NOMO-1 (cell line): ENCODE data around the gene ZNF621.
"Not testable (repeated sequence)": the region's sequence is repeated elsewhere in the genome, so short reads cannot be mapped to it uniquely, and the experiment has no call there.

Experiments used
- DNase-seq, 2 experiments: peaks; one replicate each; lab custom pipeline; 2025; ENCODE audit not compliant: unreplicated experiment in 2 of 2; lab: John Stamatoyannopoulos, UW

The ZNF621 gene

GRCh38 chr3:40532252-40532651 lies 7.5 kb downstream of the ZNF621 start:
- DNase-seq, result no peak

- DNase-seq, result no peak
Observed at GRCh38 chr3:40534283-40534682, 9.5 kb downstream of the ZNF621 start.

- DNase-seq, result no peak
Observed at GRCh38 chr3:40546816-40547215, 22.1 kb downstream of the ZNF621 start.

GRCh38 chr3:40550167-40550566 lies 25.4 kb downstream of the ZNF621 start:
- DNase-seq, result no peak

GRCh38 chr3:40557575-40558161 lies 32.9 kb downstream of the ZNF621 start:
- DNase-seq, result no peak

- not testable (repeated sequence) for DNase-seq
Observed at GRCh38 chr3:40562482-40562881, 37.7 kb downstream of the ZNF621 start.

- DNase-seq, result not testable (repeated sequence)
Observed at GRCh38 chr3:40565629-40566028, 40.9 kb downstream of the ZNF621 start.

- no peak for DNase-seq
Observed at GRCh38 chr3:40566694-40567093, 41.9 kb downstream of the ZNF621 start.

GRCh38 chr3:40572588-40572987 lies 47.8 kb downstream of the ZNF621 start:
- no peak for DNase-seq

- no peak for DNase-seq
Observed at GRCh38 chr3:40574050-40574449, 49.3 kb downstream of the ZNF621 start.

GRCh38 chr3:40574661-40575060 lies 49.9 kb downstream of the ZNF621 start:
- no peak for DNase-seq

GRCh38 chr3:40576396-40576795 lies 51.6 kb downstream of the ZNF621 start:
- DNase-seq, result no peak

GRCh38 chr3:40580494-40581091 lies 55.8 kb downstream of the ZNF621 start:
- peak; percentile 6 to 61 for DNase-seq

GRCh38 chr3:40581166-40581565 lies 56.4 kb downstream of the ZNF621 start:
- no peak for DNase-seq

GRCh38 chr3:40582401-40583027 lies 57.8 kb downstream of the ZNF621 start:
- no peak for DNase-seq

- DNase-seq, result no peak
Observed at GRCh38 chr3:40583691-40584090, 58.9 kb downstream of the ZNF621 start.

GRCh38 chr3:40584625-40585189 lies 59.9 kb downstream of the ZNF621 start:
- DNase-seq, result peak; percentile 73 to 75

GRCh38 chr3:40585381-40586016 lies 60.7 kb downstream of the ZNF621 start:
- no peak for DNase-seq

- DNase-seq, result no peak
Observed at GRCh38 chr3:40586901-40587300, 62.1 kb downstream of the ZNF621 start.

GRCh38 chr3:40588406-40588805 lies 63.6 kb downstream of the ZNF621 start:
- no peak for DNase-seq
